ENCODE results near the gene ZMIZ1.

Gene ZMIZ1

DNA sequence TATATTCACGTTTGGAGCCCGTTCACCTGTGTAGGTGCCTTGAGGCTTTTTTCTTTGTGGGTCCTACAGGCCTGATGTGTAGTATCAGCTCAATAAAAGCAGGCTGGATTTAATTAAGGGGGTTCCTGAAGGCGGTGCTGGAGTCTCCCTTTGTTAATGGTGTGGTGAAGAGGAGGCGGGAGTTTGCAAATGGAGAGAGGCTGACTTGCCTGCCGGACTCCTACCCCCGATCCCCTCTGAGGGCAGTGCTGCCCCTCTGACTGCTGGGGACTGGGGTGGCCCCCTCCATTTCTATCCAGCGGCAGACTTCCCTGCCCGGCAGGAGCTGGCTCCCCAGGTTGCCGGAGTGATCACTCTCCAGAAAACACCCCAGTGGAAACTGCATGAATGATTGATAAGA is 45.1 kb downstream of the ZMIZ1 start:
- Histone ChIP-seq H3K27me3 (replicated peaks) (no peaks in the 10 kb centered on the region), H3K27ac (peak overlapping the region; percentile 13), H3K4me3 (ENCODE audit: low read depth, low read length) (no peak overlapping the region), H3K36me3 (replicated peaks) (peaks cover 6% of the 10 kb centered on the region)
- TF ChIP-seq, protein P1, sequence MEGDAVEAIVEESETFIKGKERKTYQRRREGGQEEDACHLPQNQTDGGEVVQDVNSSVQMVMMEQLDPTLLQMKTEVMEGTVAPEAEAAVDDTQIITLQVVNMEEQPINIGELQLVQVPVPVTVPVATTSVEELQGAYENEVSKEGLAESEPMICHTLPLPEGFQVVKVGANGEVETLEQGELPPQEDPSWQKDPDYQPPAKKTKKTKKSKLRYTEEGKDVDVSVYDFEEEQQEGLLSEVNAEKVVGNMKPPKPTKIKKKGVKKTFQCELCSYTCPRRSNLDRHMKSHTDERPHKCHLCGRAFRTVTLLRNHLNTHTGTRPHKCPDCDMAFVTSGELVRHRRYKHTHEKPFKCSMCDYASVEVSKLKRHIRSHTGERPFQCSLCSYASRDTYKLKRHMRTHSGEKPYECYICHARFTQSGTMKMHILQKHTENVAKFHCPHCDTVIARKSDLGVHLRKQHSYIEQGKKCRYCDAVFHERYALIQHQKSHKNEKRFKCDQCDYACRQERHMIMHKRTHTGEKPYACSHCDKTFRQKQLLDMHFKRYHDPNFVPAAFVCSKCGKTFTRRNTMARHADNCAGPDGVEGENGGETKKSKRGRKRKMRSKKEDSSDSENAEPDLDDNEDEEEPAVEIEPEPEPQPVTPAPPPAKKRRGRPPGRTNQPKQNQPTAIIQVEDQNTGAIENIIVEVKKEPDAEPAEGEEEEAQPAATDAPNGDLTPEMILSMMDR (IDR thresholded peaks at IDR 0.05; ENCODE audit: low read depth, low read length, missing control alignments), result no peak
- DNase-seq, result no peak
- in situ Hi-C loops (cut with HindIII; ENCODE audit: low pct_ligation_motif_present, low sequenced_read_pairs), result no loop called here

DNA sequence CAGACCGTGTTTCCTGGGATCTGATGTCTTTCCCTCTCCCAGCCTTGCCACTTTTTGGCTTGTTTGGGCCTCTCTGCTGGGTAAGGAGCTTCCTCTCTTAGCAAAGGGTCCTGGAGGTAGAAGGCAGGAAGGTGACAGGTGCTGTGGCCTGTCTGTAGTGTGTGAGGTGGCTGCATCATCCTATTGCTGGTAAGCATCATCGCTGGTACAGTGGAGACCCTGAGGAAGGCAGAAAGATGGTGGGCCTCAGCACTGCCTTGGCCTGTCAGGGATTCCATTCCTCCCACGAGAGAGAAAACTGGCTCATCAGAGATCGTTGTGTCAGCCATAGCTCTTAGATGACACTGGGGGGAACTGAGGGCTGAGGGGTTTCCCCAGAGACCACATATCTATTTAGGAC is 46.5 kb downstream of the ZMIZ1 start:
- no peak overlapping the region for H3K27ac ChIP-seq
- no peak for DNase-seq
- no peaks in the 10 kb centered on the region for H3K27me3 ChIP-seq (replicated peaks)
- TF ChIP-seq, protein P1 (IDR thresholded peaks at IDR 0.05; ENCODE audit: low read depth, low read length, missing control alignments), result no peak
- peaks cover 16% of the 10 kb centered on the region for H3K36me3 ChIP-seq (replicated peaks)
- no peak overlapping the region for H3K4me3 ChIP-seq (ENCODE audit: low read depth, low read length)
- in situ Hi-C loops (cut with HindIII; ENCODE audit: low pct_ligation_motif_present, low sequenced_read_pairs), result no loop called here

DNA sequence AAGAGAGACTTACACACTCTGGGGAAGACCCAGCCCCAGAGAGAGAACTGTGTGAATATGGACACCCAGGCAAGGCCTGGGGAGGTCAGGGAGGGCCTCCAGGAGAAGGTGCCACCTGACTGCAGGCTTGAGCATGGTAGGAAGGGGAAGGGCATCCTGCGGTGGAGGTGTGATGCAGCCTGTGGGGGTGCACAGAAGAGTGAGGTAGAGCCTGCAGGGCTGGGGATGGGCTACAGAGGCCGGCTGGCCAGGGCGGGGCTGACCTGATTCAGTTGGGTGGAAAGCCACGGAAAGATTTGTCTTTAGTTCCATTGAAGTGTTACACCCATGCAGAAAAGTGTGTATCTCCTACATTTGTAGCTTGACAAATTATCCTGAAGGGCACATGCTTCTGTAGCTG is 47.6 kb downstream of the ZMIZ1 start:
- Histone ChIP-seq H3K27ac (no peak overlapping the region), H3K4me3 (ENCODE audit: low read depth, low read length) (no peak overlapping the region), H3K27me3 (replicated peaks) (no peaks in the 10 kb centered on the region), H3K36me3 (replicated peaks) (peaks cover 22% of the 10 kb centered on the region)
- in situ Hi-C loops (cut with HindIII; ENCODE audit: low pct_ligation_motif_present, low sequenced_read_pairs), result no loop called here
- TF ChIP-seq, protein P1 (IDR thresholded peaks at IDR 0.05; ENCODE audit: low read depth, low read length, missing control alignments), result no peak
- no peak for DNase-seq

DNA sequence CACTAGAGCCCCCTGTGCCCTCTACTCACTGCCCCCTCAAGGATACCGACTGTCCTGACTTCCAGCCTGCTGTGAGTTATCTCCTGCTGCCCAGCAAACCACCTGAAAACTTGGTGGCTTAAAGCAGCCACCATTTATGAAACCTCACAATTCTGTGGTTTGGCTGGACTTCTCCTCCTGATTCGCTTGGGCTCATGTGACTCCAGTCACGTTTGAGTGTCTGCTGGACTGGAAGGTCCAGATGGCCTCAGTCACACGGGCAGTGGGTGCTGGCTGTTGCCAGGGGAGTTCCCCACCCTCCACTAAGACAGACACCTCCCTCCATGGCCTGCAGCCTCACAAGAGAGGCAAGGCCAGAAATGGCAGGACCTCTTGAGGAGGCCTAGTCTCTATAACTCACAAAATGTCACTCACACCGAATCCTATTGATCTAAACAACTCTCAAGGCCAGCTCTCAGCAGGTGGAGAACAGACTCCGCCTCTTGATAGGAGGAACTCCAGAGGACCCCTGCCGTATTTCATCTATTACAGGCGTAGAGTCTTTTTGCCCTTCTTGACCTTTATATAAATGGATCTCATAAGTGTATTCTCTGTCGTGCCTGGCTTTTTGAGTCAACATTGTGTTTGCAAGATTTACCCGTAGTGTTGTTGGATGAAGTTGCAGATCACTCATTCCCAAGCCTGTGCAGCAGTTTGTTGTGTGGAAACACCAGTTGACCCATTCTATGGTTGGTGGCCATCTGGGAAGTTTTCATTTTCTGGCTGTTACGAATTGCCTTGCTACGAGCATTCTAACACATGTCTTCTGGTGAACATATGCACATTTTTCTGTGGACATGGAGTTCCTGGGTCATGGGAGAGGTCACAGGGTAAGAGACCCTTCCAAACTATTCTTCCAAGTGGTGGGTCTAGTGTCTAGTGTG is 48.3 kb downstream of the ZMIZ1 start:
- H3K36me3 ChIP-seq (replicated peaks), result peaks cover 24% of the 10 kb centered on the region
- DNase-seq, result no peak
- in situ Hi-C loops (cut with HindIII; ENCODE audit: low pct_ligation_motif_present, low sequenced_read_pairs), result no loop called here
- TF ChIP-seq, protein P1 (IDR thresholded peaks at IDR 0.05; ENCODE audit: low read depth, low read length, missing control alignments), result no peak
- H3K27ac ChIP-seq, result no peak overlapping the region
- H3K27me3 ChIP-seq (replicated peaks), result no peaks in the 10 kb centered on the region
- no peak overlapping the region for H3K4me3 ChIP-seq (ENCODE audit: low read depth, low read length)

DNA sequence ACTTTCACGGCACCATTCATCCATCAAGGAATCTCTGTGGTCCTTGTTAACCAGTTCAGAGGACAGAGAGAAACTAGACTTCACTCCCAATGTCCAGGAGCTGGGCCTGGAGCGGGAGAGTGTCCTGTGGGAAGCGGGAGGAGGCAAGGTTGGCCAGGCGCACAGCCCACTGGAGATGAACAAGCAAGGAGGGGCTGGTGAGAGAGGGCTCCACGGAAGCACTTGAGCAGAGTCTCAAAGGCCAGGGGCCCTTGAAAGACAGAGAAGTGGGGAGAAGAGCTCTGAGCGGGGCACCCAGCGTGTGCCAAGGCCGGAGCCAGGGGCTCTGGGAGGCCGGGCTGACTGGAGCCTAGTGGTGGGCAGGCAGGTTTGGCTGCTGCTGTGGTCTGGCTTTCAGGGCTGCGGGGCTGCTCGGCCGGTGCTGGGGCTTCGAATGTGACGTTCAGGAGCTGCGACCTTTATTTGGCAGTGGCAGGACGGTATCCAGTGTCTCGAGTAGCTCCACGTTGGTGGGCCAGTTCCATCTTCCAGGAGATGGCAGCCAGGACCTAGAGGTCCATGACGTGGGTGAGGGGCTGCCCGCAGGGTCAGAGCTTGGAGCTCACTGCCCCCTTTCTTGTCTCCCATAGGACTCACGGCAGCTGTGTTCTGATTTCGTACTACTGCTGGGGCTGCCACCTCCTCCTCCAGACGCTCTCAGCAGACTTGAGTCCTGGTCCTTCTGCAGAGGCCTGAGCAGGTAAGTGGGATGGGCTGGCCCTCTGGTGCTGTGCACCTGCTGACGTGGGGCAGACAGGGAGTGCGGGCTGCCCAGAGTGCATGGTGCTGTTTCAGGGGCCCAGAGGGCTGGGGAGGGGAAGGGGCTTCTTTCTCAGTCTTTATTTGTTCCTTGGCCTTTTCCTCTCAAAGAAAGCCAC is 49.8 kb downstream of the ZMIZ1 start:
- Histone ChIP-seq H3K27ac (no peak overlapping the region), H3K27me3 (replicated peaks) (no peaks in the 10 kb centered on the region), H3K36me3 (replicated peaks) (peaks cover 27% of the 10 kb centered on the region), H3K4me3 (ENCODE audit: low read depth, low read length) (no peak overlapping the region)
- in situ Hi-C loops (cut with HindIII; ENCODE audit: low pct_ligation_motif_present, low sequenced_read_pairs), result no loop called here
- TF ChIP-seq, protein P1 (IDR thresholded peaks at IDR 0.05; ENCODE audit: low read depth, low read length, missing control alignments), result no peak
- DNase-seq, result no peak

Measured in brain microvascular endothelial cell (primary cell).